Urinary bladder (tissue), 4 donors: ENCODE data around the gene GDF10. TPM values are rescaled to one million over a fixed set of nuclear protein-coding genes. Genes with fewer than 3 reads are reported as not detected.
A peak's percentile ranks its signal among the peaks of the same experiment; 100 is the strongest.

Source experiments
- DNase-seq: peaks from one replicate; pipeline ENCODE4 v3.0.0-alpha.2; 2015; ENCODE audit errors: extremely low spot score
- H3K27ac ChIP-seq: one replicate; pipeline ENCODE4 v1.5.1; 2013; ENCODE audit warnings: low read depth, mild to moderate bottlenecking, moderate library complexity
- H3K36me3 ChIP-seq: one replicate; pipeline ENCODE4 v1.6.1; 2013; ENCODE audit warnings: mild to moderate bottlenecking, moderate library complexity; ENCODE audit not compliant: insufficient read depth
- H3K4me1 ChIP-seq: one replicate; pipeline ENCODE4 v1.6.1; 2013; ENCODE audit warnings: mild to moderate bottlenecking, moderate library complexity; ENCODE audit not compliant: insufficient read depth
- H3K4me3 ChIP-seq: one replicate; pipeline ENCODE4 v1.5.1; 2013; ENCODE audit warnings: low read depth, low read length
- WGBS: extraction: QIAGEN DNeasy Blood & Tissue Kit; methylation state at CpG from one replicate; pipeline ENCODE4 v1.1.7; 2013; 5-methylcytosine and 5-hydroxymethylcytosine counted together
- polyA plus RNA-seq: library from polyadenylated mRNA; stranded (reverse); fragments of 200-250 nt; gene quantifications from one replicate; pipeline ENCODE4 v1.2.3, GENCODE V29; 2013
- total RNA-seq: library from RNA; depleted of rRNA; stranded (reverse); fragments of >200 nt; gene quantifications from one replicate; pipeline ENCODE4 v1.2.3, GENCODE V29; 2014
- donor health status: healthy with polysubstance abuse.
- donor health status: healthy.

GDF10 gene
- total RNA-seq (7.8 TPM), polyA plus RNA-seq (1.8 TPM)

GRCh38 chr10:47299611-47300428 is at the start of gene GDF10:
TSS of gene GDF10 (plus strand) at chr10:47300197. CDS start at chr10:47300652, 455 bp downstream.
- H3K36me3 ChIP-seq: no peaks in the 10 kb centered on the region
- WGBS: 6% methylated on average over 64 of the region's 64 CpGs
- peaks cover 4% of the 10 kb centered on the region for H3K4me1 ChIP-seq
- H3K27ac ChIP-seq: no peak within 1 kb of the TSS
- DNase-seq: no peak
- peak within 1 kb of the TSS; percentile 41 for H3K4me3 ChIP-seq

- no peaks in the 10 kb centered on the region for H3K4me1 ChIP-seq
- no peak overlapping the region for H3K27ac ChIP-seq
- 74% methylated on average over 7 of the region's 7 CpGs for WGBS
- no peak for DNase-seq
- H3K36me3 ChIP-seq: no peaks in the 10 kb centered on the region
- no peak overlapping the region for H3K4me3 ChIP-seq
These were observed 47.8 kb upstream of the GDF10 start for GRCh38 chr10:47252093-47252780.

- Histone ChIP-seq H3K4me1 (no peaks in the 10 kb centered on the region), H3K27ac (no peak overlapping the region), H3K36me3 (no peaks in the 10 kb centered on the region), H3K4me3 (no peak overlapping the region)
- 88% methylated on average over 10 of the region's 10 CpGs for WGBS
- DNase-seq: no peak
These were observed 46.9 kb upstream of the GDF10 start for GRCh38 chr10:47253030-47253637.

GRCh38 chr10:47253651-47254375 is 46.2 kb upstream of the GDF10 start:
- no peaks in the 10 kb centered on the region for H3K4me1 ChIP-seq
- H3K27ac ChIP-seq: no peak overlapping the region
- no peaks in the 10 kb centered on the region for H3K36me3 ChIP-seq
- 69% methylated on average over 19 of the region's 19 CpGs for WGBS
- H3K4me3 ChIP-seq: no peak overlapping the region
- DNase-seq: no peak

GRCh38 chr10:47254611-47255010 is 45.4 kb upstream of the GDF10 start:
- no peak for DNase-seq
- Histone ChIP-seq H3K36me3 (no peaks in the 10 kb centered on the region), H3K4me1 (no peaks in the 10 kb centered on the region), H3K4me3 (no peak overlapping the region), H3K27ac (no peak overlapping the region)
- 93% methylated on average over 2 of the region's 2 CpGs for WGBS

GRCh38 chr10:47255033-47255813 is 44.8 kb upstream of the GDF10 start:
- no peak for DNase-seq
- H3K4me1 ChIP-seq: no peaks in the 10 kb centered on the region
- no peaks in the 10 kb centered on the region for H3K36me3 ChIP-seq
- no peak overlapping the region for H3K27ac ChIP-seq
- WGBS: 78% methylated on average over 10 of the region's 10 CpGs
- no peak overlapping the region for H3K4me3 ChIP-seq

GRCh38 chr10:47255866-47256265 is 44.1 kb upstream of the GDF10 start:
- H3K36me3 ChIP-seq: no peaks in the 10 kb centered on the region
- no peak for DNase-seq
- no peak overlapping the region for H3K4me3 ChIP-seq
- no peaks in the 10 kb centered on the region for H3K4me1 ChIP-seq
- no peak overlapping the region for H3K27ac ChIP-seq
- 100% methylated on average over 1 of the region's 1 CpG for WGBS

GRCh38 chr10:47256751-47257336 is 43.2 kb upstream of the GDF10 start:
- H3K4me1 ChIP-seq: no peaks in the 10 kb centered on the region
- WGBS: 60% methylated on average over 4 of the region's 4 CpGs
- no peaks in the 10 kb centered on the region for H3K36me3 ChIP-seq
- DNase-seq: no peak
- H3K4me3 ChIP-seq: no peak overlapping the region
- H3K27ac ChIP-seq: no peak overlapping the region

- no peaks in the 10 kb centered on the region for H3K36me3 ChIP-seq
- no peak overlapping the region for H3K4me3 ChIP-seq
- no peak for DNase-seq
- no peaks in the 10 kb centered on the region for H3K4me1 ChIP-seq
- 89% methylated on average over 4 of the region's 4 CpGs for WGBS
- H3K27ac ChIP-seq: no peak overlapping the region
These were observed 42.4 kb upstream of the GDF10 start for GRCh38 chr10:47257396-47258120.

GRCh38 chr10:47258921-47259320 is 41.1 kb upstream of the GDF10 start:
- no peak overlapping the region for H3K4me3 ChIP-seq
- H3K4me1 ChIP-seq: no peaks in the 10 kb centered on the region
- WGBS: 90% methylated on average over 3 of the region's 3 CpGs
- H3K27ac ChIP-seq: no peak overlapping the region
- DNase-seq: no peak
- H3K36me3 ChIP-seq: no peaks in the 10 kb centered on the region

- no peak overlapping the region for H3K4me3 ChIP-seq
- H3K36me3 ChIP-seq: no peaks in the 10 kb centered on the region
- 74% methylated on average over 5 of the region's 5 CpGs for WGBS
- no peaks in the 10 kb centered on the region for H3K4me1 ChIP-seq
- DNase-seq: no peak
- no peak overlapping the region for H3K27ac ChIP-seq
These were observed 40.5 kb upstream of the GDF10 start for GRCh38 chr10:47259466-47259865.

- no peak for DNase-seq
- WGBS: 67% methylated on average over 9 of the region's 9 CpGs
- no peak overlapping the region for H3K27ac ChIP-seq
- H3K4me1 ChIP-seq: no peaks in the 10 kb centered on the region
- no peaks in the 10 kb centered on the region for H3K36me3 ChIP-seq
- no peak overlapping the region for H3K4me3 ChIP-seq
These were observed 39.4 kb upstream of the GDF10 start for GRCh38 chr10:47260505-47261111.
